HG03558 (cell line): ENCODE data around the gene BTBD18.

ENCODE experiments used
- ATAC-seq: cut with Tn5 transposase; IDR thresholded peaks from one replicate; pipeline ENCODE4 v1.9.1; 2021; ENCODE audit warnings: moderate number of reproducible peaks; ENCODE audit not compliant: unreplicated experiment; ENCODE audit errors: extremely low read depth

BTBD18 gene

DNA sequence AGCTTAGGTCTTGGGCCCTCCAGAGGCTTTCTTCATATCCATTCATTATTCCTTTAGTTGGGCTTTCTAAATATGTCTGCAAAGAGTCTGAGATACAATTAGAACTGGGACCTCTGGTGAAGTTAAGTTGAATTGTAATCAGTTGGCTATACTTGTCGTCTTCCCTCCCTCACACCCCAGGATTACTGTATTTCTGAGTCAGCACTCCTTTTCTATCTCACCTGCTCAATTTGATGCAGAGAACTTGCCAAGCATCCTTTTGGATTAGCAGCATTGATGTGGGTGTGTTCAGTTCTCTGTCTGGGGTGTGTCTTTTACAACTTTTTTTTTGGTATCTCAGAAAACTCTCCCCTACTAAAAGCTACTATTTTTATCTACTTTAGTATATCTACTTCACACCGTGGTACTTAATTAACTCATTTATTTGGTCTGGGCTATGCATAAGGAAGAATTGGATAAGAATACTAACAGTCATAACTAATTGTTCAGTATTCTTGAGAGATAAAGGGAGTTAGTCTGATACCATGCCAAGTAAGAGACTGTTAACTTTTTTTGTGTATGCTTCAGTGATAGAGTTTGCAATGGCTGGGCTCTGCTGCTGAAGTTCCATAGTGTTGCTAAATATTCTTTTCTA lies 25.1 kb upstream of the BTBD18 start:
- ATAC-seq, result no peak

- no peak for ATAC-seq
Measured at GRCh38 chr11:57776031-57776521, 24.5 kb upstream of the BTBD18 start.

DNA sequence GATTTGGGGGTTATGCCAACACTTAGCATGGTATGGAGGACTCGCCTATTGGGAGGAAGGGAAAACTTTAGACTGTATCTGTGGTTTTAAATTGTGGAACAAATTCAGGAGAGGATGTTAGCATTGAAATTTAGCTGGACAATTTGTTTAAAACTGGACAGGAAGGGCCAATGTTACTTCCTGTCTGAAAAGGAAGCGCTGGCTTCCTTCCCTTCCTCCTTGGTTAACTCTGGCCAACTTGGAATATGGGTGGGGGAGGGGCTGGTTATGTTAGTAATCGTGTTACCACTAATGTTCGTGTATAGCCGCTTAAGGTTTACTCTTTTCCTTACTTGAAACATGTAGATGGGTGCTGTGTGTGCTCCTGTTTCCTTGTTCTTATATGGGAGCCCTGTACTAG lies 23.9 kb upstream of the BTBD18 start:
- no peak for ATAC-seq

DNA sequence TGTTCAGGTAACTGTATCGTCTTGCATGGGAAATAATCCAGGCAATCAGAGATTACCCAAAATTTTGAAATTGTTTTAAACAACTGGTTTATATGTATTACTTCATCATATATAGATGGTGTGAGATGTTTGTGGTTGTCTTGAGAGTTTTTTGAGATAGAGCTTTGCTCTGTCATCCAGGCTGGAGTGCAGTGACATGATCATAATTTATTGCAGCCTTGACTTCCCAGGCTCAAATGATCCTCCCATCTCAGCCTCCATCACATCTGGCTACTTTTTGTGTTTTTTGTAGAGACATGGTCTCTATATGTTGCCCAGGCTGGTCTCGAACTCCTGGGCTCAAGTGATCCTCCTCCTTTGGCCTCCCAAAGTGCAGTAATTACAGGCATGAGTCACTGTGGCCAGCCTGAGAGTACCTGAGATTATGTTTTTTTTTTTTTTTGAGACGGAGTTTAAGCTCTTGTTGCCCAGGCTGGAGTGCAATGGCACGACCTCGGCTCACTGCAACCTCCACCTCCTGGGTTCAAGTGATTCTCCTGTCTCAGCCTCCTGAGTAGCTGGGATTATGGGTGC lies 21.5 kb upstream of the BTBD18 start:
- ATAC-seq, result no peak

DNA sequence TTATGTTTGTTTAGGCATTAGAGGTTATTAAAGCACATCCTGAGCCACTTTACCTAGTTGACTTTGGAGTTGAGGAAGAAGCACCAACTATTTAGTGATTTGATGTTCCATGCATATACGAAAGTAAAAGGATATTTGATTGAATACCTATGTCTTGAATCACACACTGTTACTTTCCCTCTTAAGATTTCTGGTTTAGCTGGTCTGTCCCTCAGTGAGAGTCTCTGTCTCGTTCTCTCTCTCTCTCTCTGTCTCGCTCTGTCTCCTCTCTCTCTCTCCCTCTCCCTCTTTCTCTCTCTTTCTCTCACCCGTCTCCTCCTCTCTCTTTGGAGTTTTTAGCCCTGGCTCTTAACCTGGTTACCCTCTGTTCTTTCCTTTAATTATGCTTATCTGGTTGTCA lies 20.9 kb upstream of the BTBD18 start:
- ATAC-seq, result no peak

- ATAC-seq, result no peak
Measured at GRCh38 chr11:57771365-57771764, 19.7 kb upstream of the BTBD18 start.

DNA sequence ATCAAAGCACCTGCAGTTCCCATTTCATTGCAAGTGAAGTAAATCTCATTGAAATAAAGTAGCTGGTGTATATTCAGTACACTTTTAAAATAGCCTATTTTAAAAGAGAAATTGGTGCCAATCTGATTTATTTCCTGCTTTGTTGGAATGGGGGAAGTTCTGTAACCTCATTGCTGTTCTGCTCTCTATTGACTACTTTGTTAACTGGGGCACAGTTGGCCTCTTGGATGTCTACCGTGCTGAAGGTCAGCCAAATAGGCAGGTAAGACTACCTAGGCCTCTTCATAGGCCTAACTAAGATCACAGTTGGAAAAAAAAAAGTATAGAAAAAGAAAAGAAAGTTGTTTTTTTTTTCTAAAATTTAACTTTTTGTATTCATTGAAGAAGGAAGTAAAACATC lies 19.2 kb upstream of the BTBD18 start:
- ATAC-seq, result no peak

- no peak for ATAC-seq
Measured at GRCh38 chr11:57764972-57765371, 13.4 kb upstream of the BTBD18 start.

DNA sequence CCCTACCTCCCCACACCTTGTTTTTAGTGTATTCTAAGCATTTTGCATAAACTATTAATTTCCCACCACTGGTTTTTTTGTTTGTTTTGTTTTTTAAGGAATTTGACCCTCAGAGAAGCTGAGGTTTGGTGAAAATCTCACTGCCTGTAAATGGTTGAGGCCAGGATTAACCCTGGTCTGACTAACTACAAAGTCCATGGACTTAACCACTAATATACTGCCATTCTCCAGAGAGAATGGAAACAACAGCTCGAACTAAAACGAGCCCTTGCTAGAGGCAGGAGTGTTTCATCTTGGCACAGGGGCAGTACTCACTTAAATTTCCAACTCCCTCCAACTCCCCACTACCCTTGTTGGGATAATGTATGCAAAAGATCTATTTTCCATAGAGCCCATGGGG lies 12.9 kb upstream of the BTBD18 start:
- ATAC-seq, result no peak

DNA sequence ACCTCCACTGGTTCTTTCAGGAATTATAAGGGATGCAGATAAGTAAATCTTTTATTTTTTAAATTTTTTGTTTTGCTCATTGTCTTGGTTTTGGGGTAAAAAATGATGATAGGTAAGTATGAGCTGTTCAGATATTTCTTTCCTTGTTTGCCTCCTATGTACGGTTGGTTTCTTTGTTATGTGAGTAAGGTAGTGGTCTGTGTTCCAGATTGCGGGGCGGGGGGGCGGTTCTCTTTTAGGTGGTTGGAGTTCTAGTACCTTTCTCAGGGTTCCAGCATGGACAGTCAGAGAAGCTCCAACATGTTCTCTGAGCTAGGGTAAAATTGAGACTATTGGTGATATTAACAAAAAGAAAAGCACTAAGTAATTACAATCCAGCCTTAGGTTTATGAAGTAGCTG lies 12.4 kb upstream of the BTBD18 start:
- ATAC-seq, result no peak

DNA sequence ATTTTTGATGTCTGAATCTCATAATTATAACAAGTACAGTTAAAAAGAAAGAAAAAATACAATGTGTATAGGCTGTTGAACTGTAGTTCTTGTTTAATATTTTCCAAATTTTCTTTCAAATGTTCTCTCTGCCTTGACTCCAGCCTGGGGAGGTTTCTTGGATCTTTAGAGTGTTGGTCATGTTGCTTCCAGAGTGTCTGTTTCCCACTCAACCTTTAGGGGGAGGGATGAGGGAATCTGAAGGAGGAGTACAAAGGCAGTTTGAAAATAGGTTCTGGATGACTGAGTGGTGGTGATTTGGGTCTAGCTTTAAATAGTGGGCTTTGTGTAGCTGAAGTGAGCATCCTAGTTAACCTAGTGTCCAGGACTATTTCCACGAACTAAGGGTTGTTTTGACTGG lies 11.9 kb upstream of the BTBD18 start:
- no peak for ATAC-seq

- ATAC-seq, result no peak
Measured at GRCh38 chr11:57762235-57762861, 10.7 kb upstream of the BTBD18 start.

- ATAC-seq, result peak; percentile 74
Measured at GRCh38 chr11:57761301-57762234, 9.9 kb upstream of the BTBD18 start, which contains the start of gene CTNND1. CTNND1 (plus strand) TSS chr11:57761802; CDS start chr11:57791479, 29,677 bp downstream.

DNA sequence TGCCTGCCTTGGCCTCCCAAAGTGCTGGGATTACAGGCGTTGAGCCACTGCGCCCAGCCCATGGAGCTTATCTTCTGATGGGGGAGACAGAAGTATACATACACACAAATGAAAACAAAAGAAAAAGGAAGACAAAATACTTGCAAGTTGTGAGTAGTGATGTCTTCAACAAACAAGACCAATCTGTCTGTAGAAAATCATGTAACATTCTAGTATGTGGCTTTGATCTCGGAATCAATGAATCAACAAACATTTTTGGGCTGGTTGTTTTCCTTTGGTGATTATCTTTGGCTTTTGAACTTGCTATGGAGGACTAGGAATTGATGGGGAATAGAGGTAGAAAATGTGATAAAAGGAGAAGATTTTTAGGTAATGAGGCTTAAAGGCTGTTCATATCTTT lies 6.6 kb upstream of the BTBD18 start:
- no peak for ATAC-seq

DNA sequence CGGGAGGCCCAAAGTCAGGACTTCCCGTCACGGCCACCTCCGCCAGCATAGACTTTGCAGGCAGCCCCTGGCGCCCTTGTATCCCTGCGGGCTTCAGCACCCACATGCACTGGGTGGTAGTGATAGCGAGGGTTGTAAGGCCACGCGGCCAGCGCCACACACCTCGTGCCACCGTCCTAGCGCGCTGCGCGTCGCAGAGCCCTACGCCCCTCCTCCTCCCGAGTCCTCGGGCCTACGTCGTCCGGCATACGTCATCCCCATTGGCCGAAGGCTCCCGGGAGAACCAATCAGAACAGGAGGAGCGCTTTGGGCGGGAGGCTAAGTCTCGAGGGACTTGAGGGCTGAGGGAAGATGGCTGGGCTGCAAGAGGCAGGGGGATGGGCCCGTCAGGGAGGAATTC lies 1.3 kb upstream of the BTBD18 start:
- ATAC-seq, result no peak

DNA sequence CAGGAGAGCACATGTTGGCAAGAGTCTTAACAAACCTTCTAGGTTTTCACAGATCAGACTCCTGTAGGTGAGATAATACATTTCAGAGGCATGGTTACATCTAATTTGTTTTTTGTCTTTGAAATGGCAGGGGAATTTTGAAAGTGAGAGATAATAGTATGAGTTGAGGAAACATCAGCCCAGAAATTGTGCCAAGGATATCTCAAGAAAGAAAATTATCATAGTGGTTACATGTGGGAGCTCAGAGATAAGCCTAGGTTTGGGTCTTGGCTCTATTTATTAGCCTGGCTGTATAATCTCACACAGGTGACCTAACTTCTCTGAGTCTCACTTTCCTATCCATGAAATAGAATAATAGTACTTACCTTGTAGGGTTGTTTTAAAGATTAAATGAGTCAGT lies 443 bp downstream of the BTBD18 start:
- no peak for ATAC-seq

DNA sequence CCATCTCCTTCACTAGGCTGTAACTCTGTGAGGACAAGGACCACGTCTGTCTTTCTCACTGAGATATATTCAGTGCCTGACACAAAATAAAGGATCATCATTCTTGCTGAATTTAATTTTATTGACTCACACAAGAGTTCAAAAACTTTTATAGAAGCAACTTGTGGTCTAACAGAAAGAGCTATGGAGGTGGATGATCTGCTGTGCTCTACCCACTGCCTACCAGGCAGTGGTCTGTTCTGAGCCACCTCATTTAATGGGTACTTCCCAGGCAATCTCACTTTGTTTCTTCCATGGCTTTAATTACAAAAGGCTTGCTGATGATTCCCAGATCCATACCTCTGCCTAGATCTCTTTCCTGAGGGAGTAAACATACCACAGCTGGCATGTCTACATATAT lies 4.7 kb downstream of the BTBD18 start:
- ATAC-seq, result no peak

DNA sequence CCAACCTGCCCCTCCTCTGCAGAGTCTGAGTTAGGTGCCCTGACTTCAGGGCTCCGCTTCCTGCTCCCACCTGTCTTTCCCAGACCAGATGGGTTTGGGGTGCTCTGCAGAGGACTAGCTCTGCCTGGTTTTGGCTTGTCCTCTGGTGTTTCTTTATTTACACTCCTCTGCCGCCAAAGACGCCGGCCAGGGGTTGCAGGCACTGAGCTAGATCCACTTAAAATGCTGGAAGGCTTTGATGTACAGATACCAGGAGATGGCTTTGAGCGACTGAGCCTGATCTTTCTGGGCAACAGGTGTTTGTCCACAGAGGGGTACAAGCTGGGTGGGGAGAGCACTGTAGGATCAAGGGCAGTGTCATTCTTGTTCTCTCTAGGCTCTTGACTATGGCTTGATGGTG lies 6.4 kb downstream of the BTBD18 start:
- ATAC-seq, result no peak

DNA sequence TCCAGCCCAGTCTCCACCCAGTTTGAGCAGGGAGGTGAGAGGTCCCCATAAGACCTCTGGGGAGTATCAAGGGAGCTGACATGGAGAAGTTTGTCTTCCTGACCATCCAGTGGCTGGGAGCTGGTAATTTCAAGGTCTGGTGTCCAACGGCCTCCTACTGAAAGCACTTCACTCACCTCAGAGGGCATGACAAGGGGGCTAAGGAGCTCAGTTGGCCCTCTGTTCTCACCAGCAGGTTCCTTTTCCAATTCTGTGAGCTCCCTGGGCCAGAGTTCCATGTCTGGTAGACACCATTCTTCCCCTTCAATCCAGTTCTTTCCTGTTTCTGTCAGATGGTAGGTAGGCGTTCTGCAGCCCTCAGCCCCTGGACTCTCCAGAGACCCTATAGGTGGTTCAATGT lies 7.3 kb downstream of the BTBD18 start:
- ATAC-seq, result no peak

GRCh38 chr11:57742087-57742452 lies 9.5 kb downstream of the BTBD18 start:
- ATAC-seq, result no peak
